Mesothelial cell of epicardium (in vitro differentiated cells): ENCODE results near the gene DCHS1. TPM values are rescaled to one million over a fixed set of nuclear protein-coding genes. Genes with fewer than 3 reads are reported as not detected.

Experiments
- DNase-seq, 2 experiments: peaks; one replicate each; pipeline ENCODE4 v3.0.0; 2021; ENCODE audit warnings: low spot score in 2 of 2; ENCODE audit not compliant: unreplicated experiment in 2 of 2
- H3K27ac Mint-ChIP-seq: 2 replicates; pipeline ENCODE4 v1.8.0; 2021; ENCODE audit warnings: mixed read lengths
- H3K27me3 Mint-ChIP-seq: 2 replicates; pipeline ENCODE4 v1.8.0; 2021; ENCODE audit warnings: low read depth, mixed read lengths
- H3K36me3 Mint-ChIP-seq: 2 replicates; pipeline ENCODE4 v1.8.0; 2021; ENCODE audit warnings: mixed read lengths
- H3K4me1 Mint-ChIP-seq: 2 replicates; pipeline ENCODE4 v1.8.0; 2021; ENCODE audit warnings: mixed read lengths
- H3K4me3 Mint-ChIP-seq: 2 replicates; pipeline ENCODE4 v1.8.0; 2021; ENCODE audit warnings: mild to moderate bottlenecking, moderate library complexity, mixed read lengths
- H3K9me3 Mint-ChIP-seq: 2 replicates; pipeline ENCODE4 v1.8.0; 2021; ENCODE audit warnings: mixed read lengths
- CTCF ChIP-seq: fragments of 200-600 bp; sonication (generic); IDR thresholded peaks from one replicate; pipeline ENCODE4 v1.5.0; 2021; ENCODE audit warnings: antibody characterized with exemption; ENCODE audit not compliant: unreplicated experiment
- total RNA-seq: library from RNA; stranded (reverse); gene quantifications from 3 replicates; pipeline ENCODE4 v1.2.1, GENCODE V29; 2021

The DCHS1 gene
- total RNA-seq, 1 donor from 2014 or later = 81.2 TPM

GRCh38 chr11:6583584-6583983 lies 72.0 kb downstream of the DCHS1 start:
- H3K9me3 Mint-ChIP-seq = peaks cover 37% of the 10 kb centered on the region
- H3K4me3 Mint-ChIP-seq = no peak overlapping the region
- TF ChIP-seq CTCF = no peak
- DNase-seq = no peak
- no peak overlapping the region for H3K27ac Mint-ChIP-seq
- no peaks in the 10 kb centered on the region for H3K27me3 Mint-ChIP-seq
- H3K4me1 Mint-ChIP-seq = no peaks in the 10 kb centered on the region
- H3K36me3 Mint-ChIP-seq = peaks cover 40% of the 10 kb centered on the region

- H3K4me1 Mint-ChIP-seq = peaks cover 12% of the 10 kb centered on the region
- H3K36me3 Mint-ChIP-seq = peaks cover 34% of the 10 kb centered on the region
- H3K4me3 Mint-ChIP-seq = no peak overlapping the region
Measured at GRCh38 chr11:6579681-6580080, 75.9 kb downstream of the DCHS1 start.

GRCh38 chr11:6578134-6578533 lies 77.5 kb downstream of the DCHS1 start:
- Mint-ChIP-seq H3K4me3 (no peak overlapping the region), H3K27me3 (no peaks in the 10 kb centered on the region), H3K27ac (no peak overlapping the region), H3K36me3 (peaks cover 20% of the 10 kb centered on the region), H3K9me3 (peaks cover 17% of the 10 kb centered on the region), H3K4me1 (peaks cover 12% of the 10 kb centered on the region)
- TF ChIP-seq CTCF = no peak
- DNase-seq = no peak

More at GRCh38 chr11:6579681-6580080, 75.9 kb downstream of the DCHS1 start:
- no peak for DNase-seq
- H3K9me3 Mint-ChIP-seq = peaks cover 33% of the 10 kb centered on the region
- no peaks in the 10 kb centered on the region for H3K27me3 Mint-ChIP-seq
- no peak for TF ChIP-seq CTCF
- no peak overlapping the region for H3K27ac Mint-ChIP-seq

- Mint-ChIP-seq H3K4me3 (no peak overlapping the region), H3K27ac (peak overlapping the region; percentile 54), H3K4me1 (peaks cover 12% of the 10 kb centered on the region), H3K9me3 (peaks cover 5% of the 10 kb centered on the region), H3K27me3 (no peaks in the 10 kb centered on the region), H3K36me3 (peaks cover 10% of the 10 kb centered on the region)
- no peak for DNase-seq
- no peak for TF ChIP-seq CTCF
Measured at GRCh38 chr11:6576471-6577373, 78.9 kb downstream of the DCHS1 start.

- Mint-ChIP-seq H3K4me1 (peaks cover 12% of the 10 kb centered on the region), H3K36me3 (peaks cover 6% of the 10 kb centered on the region), H3K9me3 (no peaks in the 10 kb centered on the region), H3K27me3 (no peaks in the 10 kb centered on the region), H3K27ac (no peak overlapping the region), H3K4me3 (no peak overlapping the region)
- no peak for TF ChIP-seq CTCF
- DNase-seq = no peak
Measured at GRCh38 chr11:6574816-6575715, 80.5 kb downstream of the DCHS1 start.
